VCaP (cell line): ENCODE measurements around the gene RASSF8.

Source experiments
- H3K27ac ChIP-seq: fragments of 450-650 bp; 2 replicates; pipeline ENCODE4 v1.5.1; 2017
- TF ChIP-seq, protein P1 (sequence below): fragments of 450-650 bp; conservative IDR thresholded peaks from 2 replicates; pipeline ENCODE4 v1.5.1; 2017; ENCODE audit warnings: mild to moderate bottlenecking, moderate library complexity

Gene RASSF8

GRCh38 chr12:26029736-26030022 is 71.2 kb downstream of the RASSF8 start:
- TF ChIP-seq, protein P1, sequence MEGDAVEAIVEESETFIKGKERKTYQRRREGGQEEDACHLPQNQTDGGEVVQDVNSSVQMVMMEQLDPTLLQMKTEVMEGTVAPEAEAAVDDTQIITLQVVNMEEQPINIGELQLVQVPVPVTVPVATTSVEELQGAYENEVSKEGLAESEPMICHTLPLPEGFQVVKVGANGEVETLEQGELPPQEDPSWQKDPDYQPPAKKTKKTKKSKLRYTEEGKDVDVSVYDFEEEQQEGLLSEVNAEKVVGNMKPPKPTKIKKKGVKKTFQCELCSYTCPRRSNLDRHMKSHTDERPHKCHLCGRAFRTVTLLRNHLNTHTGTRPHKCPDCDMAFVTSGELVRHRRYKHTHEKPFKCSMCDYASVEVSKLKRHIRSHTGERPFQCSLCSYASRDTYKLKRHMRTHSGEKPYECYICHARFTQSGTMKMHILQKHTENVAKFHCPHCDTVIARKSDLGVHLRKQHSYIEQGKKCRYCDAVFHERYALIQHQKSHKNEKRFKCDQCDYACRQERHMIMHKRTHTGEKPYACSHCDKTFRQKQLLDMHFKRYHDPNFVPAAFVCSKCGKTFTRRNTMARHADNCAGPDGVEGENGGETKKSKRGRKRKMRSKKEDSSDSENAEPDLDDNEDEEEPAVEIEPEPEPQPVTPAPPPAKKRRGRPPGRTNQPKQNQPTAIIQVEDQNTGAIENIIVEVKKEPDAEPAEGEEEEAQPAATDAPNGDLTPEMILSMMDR = no peak
- peak overlapping the region; percentile 66 for H3K27ac ChIP-seq

- peak overlapping the region; percentile 66 for H3K27ac ChIP-seq
- TF ChIP-seq, protein P1 = no peak
Measured at GRCh38 chr12:26030371-26030770, 71.9 kb downstream of the RASSF8 start.

GRCh38 chr12:26031318-26031717 is 72.8 kb downstream of the RASSF8 start:
- peak overlapping the region; percentile 66; the same call in 1 of the 2 replicates for H3K27ac ChIP-seq
- TF ChIP-seq, protein P1 = no peak

DNA sequence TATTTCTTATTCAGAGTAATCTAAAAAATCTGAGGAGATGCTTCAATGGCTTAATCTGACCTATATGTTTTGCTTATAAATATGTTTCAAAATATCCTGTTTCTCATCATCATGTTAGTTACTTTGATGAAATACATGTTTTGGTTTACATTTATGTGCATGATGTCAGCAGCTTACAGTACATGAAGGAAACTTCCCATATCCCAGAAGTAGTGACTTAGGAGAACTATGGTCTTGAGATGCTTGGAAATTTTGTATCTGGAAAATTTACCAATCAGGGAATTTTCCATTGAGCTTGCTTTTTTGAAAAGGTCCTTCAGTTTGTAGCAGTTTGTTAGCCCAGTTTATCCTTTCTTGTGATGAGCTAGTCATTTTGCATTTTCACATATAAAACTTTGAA is 73.3 kb downstream of the RASSF8 start:
- TF ChIP-seq, protein P1 = no peak
- peak overlapping the region; percentile 37 for H3K27ac ChIP-seq

DNA sequence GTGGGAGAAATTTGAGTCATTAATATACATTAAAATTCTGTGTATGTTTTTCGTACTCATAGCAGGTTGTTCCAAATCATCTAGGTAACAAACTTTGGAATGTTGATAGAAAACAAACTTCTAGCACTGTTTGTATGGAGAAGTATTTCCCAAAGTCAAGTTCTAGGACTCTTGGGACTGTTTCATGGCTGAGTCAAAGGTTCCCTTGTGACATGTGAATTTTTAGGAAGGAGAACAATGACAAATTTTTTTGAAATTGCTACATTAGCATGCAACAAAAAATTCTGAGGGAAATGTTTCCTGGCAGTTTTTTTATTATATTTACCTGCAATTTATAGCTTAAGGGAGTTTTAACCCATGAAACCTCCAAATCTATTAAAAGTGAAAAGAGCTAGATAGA is 73.8 kb downstream of the RASSF8 start:
- TF ChIP-seq, protein P1 = no peak
- H3K27ac ChIP-seq = peak overlapping the region; percentile 37

DNA sequence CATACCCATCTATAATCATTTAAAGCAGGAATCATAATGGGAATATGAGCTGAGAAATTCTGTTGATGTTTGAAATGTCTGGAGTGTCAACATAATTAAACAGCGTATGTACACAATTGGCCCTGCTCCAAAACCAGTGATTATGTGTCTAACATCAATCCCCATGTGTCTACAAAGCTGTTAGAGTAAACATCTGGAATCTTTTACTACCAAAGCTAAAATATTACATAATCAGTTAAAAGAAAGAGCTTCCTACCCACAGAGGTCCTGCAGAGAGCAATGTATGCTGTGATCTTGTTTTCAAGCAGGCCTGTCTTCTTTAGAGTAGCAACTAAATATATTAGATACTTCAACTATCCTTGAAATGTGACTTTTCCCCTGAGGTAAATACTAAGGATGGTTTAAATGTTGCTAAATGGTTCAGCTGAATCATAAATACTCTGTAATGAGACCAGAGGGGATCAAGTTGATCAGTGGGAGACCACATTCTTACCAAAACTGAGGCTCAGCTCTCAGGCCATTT is 74.3 kb downstream of the RASSF8 start:
- H3K27ac ChIP-seq = peak overlapping the region; percentile 37
- TF ChIP-seq, protein P1 = no peak

DNA sequence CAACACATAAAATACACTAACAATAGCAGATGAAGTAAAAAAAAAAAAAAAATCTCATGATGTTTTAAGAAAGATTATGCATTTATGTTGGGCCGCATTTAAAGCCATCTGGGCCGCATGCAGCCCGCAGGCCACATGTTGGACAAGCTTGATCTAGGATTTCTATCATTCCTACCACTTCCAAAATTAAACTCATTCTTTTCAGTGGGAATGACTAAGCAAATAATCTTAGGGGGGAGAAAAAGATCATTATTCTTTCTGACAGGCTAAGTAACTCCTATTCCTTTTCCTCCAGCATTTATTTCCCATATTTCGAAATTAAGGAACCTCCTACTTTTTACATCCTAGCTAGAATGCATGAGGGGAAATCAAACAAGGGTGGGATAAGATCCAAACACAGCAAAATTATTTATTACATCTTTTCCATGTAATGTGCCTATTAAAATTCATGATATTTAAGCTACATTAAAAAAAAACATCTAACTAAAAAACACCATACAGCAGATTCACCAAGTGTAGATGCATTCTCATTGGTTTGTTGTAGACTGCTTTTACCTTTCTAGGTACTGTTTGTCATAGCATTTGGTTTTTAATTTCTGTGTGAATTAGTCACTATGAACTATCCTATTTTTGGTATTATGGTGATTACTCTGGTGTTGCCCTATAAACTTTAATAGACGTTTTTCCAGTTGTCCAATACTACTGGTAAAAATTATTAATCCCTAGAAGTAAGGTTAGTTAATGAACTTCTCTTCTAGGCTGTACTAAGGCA is 76.1 kb downstream of the RASSF8 start:
- TF ChIP-seq, protein P1 = no peak
- no peak overlapping the region for H3K27ac ChIP-seq
